Rectal smooth muscle tissue (tissue), 1 donor: Measurements from ENCODE around the gene MAP4K1.
"Not testable (repeated sequence)": the region's sequence is repeated elsewhere in the genome, so short reads cannot be mapped to it uniquely, and the experiment has no call there.

ENCODE experiments used
- H3K27ac ChIP-seq: one replicate; pipeline ENCODE4 v1.7.0; 2013; ENCODE audit warnings: low read depth, low read length, inconsistent platforms
- H3K27me3 ChIP-seq: one replicate; pipeline ENCODE4 v1.7.0; 2013; ENCODE audit warnings: low read length; ENCODE audit not compliant: control insufficient read depth, insufficient read depth
- H3K36me3 ChIP-seq: one replicate; pipeline ENCODE4 v1.7.0; 2013; ENCODE audit warnings: low read length; ENCODE audit not compliant: control insufficient read depth, insufficient read depth
- H3K4me1 ChIP-seq: one replicate; pipeline ENCODE4 v1.7.0; 2013; ENCODE audit warnings: low read length; ENCODE audit not compliant: control insufficient read depth, insufficient read depth
- H3K4me3 ChIP-seq: one replicate; pipeline ENCODE4 v1.7.0; 2013; ENCODE audit warnings: low read length
- H3K9ac ChIP-seq: one replicate; pipeline ENCODE4 v1.7.0; 2013; ENCODE audit warnings: low read length

The MAP4K1 gene

DNA sequence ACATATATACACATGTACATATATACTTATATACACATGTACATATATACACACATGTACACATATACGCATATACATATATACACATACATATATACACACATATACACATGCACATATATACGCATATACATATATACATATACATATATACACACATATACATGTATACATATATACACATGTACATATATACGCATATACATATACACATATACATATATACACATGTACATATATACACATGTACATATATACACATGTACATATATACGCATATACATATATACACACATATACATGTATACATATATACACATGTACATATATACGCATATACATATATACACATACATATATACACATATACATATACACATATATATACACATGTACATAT is 14.9 kb downstream of the MAP4K1 start:
- H3K27ac ChIP-seq, H3K27me3 ChIP-seq, H3K9ac ChIP-seq, H3K4me1 ChIP-seq, H3K36me3 ChIP-seq, H3K4me3 ChIP-seq: not testable (repeated sequence)

DNA sequence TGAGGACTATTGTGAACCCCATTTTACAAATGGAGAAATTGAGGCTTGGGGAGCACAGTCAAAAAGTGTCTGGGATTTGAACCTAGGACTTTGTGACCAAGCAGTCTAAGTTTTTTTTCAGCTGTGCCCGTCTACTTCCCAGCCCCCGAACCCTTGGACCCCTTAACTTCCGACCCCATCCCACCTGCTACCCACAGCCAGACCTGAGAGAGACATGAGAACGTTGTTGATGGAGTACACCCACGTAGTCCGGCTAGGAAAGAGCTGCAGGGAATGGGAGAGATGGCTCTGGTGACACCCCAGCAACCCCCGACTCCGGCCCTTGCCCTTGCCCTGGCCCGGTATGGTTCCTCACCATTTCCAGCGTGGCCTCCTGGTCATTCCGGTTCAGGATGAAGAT is 18.0 kb downstream of the MAP4K1 start:
- Histone ChIP-seq H3K4me3 (no peak overlapping the region), H3K4me1 (no peaks in the 10 kb centered on the region), H3K36me3 (no peaks in the 10 kb centered on the region), H3K27ac (no peak overlapping the region), H3K27me3 (no peaks in the 10 kb centered on the region), H3K9ac (no peak overlapping the region)

DNA sequence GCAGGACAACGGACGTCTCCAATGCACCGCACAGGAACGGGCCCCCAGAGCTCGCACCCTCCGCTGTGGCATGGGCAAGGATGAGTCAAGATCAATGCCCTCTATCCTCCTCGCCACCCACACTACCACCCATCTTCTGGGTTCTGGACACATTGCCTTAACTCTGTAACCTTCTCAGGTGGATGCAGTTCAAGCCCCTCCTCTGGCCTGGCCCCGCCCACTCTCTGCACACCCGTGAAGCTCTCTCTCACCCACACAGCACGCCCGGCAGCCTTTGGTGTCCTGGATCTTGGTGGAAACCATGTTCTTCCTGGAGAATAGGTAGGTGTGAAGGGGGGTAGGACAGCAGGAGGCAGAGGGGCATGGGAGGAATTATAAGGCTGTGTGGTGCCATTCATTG is 20.7 kb downstream of the MAP4K1 start:
- Histone ChIP-seq H3K27me3 (no peaks in the 10 kb centered on the region), H3K36me3 (no peaks in the 10 kb centered on the region), H3K4me3 (no peak overlapping the region), H3K9ac (no peak overlapping the region), H3K4me1 (no peaks in the 10 kb centered on the region), H3K27ac (no peak overlapping the region)

DNA sequence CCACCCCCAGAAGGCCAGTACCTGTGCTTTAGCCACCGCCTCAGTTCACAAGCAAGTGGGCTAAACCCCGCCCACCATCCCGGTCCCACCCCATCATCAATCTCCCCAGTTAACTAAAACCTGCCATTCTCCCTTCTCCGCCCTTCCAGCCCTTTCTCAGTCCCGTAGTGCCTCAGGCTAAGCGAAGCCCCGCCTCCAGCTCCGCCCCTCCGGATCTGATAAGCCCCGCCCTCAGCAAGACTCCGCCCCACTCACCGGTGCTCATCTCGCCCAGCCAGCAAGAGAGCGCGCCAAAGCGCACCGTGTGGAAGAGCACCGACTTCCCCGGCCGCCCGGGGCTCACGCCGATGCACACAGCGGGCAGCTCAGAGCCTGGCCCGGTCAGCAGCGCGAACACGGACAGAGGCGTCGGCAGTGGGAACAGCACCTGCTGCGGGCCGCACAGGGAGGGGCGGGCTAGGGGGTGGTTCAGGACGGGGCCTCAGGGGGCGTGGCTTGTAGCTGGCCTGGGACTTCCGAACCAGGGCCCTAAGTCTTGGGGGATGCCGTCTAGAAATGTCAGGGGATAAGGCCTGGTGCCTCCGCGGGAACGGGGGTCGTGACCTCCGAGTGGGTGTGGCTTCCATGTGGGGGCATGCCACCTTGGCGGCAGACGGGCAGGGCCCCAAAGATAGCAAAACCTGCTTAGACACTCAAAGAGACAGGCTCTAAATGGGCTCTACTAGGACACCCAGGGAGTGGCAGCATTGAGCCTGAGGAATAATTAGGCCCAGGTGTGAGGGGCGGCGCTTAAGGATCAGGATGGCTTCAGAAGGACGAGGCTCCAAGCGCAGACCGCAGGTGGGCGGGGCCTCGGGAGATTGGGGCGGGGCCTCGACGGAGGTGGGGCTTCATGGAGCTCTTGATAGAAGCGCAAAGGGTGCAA is 21.4 kb downstream of the MAP4K1 start:
- Histone ChIP-seq H3K4me1 (no peaks in the 10 kb centered on the region), H3K36me3 (no peaks in the 10 kb centered on the region), H3K9ac (no peak overlapping the region), H3K27ac (no peak overlapping the region), H3K4me3 (no peak overlapping the region), H3K27me3 (no peaks in the 10 kb centered on the region)

DNA sequence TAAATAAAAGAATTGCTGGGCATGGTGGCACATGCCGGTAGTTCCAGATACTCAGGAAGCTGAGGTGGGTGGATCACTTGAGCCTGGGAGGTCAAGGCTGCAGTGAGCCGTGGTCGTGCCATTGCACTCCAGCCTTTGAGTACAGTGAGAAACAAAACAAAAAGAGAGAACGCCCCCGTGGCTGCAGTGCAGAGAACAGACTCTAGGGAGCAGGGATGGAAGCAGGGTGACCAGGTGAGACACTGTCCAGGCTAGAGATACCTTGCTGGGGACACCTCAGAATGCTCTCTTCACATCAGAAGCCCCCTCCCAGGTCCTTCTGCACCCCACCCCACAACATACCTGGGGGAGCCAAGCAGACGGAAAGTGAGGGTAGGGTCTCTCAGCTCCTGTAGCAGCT is 24.8 kb downstream of the MAP4K1 start:
- Histone ChIP-seq H3K36me3 (no peaks in the 10 kb centered on the region), H3K9ac (no peak overlapping the region), H3K27me3 (no peaks in the 10 kb centered on the region), H3K4me1 (no peaks in the 10 kb centered on the region), H3K27ac (no peak overlapping the region), H3K4me3 (no peak overlapping the region)

DNA sequence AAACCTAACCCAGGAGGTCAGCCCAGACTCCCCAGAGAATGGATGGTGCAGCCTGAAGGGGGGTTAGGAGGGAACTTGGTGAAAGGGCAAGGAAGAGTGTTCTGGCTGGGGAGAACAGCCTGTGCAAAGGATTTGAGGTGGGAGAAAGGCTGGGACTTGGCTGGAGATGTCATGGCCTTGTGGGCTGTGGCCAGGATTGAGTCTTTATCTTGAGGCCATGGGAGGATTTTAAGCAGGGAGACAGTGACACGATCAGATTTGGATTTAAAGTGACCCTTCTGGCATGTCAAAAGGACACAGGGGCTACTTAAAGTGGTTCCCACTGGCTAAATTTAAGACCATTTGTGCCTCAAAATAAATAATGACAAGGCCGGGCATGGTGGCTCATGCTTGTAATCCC is 29.7 kb downstream of the MAP4K1 start:
- no peaks in the 10 kb centered on the region for H3K27me3 ChIP-seq

DNA sequence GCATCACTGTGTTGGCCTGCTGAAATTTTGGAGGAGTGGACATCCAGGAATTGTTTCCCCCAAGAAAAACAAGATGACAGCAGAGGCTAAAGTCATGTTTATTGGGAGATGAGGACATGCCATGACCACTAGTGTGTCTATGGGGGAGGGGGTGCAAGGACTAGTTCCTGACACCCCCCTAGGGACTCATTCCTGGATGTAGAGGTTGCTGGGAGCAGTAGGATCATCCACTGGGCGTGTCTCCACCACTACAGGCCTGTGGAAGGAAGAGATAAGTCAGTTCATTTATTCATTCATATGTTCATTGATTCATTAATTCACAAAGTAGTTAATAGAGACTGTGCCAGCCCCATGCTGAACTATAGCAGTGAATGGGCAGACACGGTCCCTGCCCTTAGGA is 30.2 kb downstream of the MAP4K1 start:
- H3K4me1 ChIP-seq, result no peaks in the 10 kb centered on the region
- no peaks in the 10 kb centered on the region for H3K36me3 ChIP-seq
- H3K9ac ChIP-seq, result no peak overlapping the region
- H3K27ac ChIP-seq, result no peak overlapping the region
- H3K4me3 ChIP-seq, result no peak overlapping the region
- no peaks in the 10 kb centered on the region for H3K27me3 ChIP-seq

More for the DNA sequence above, 29.7 kb downstream of the MAP4K1 start:
- H3K9ac ChIP-seq, result no peak overlapping the region
- H3K4me1 ChIP-seq, result no peaks in the 10 kb centered on the region
- H3K4me3 ChIP-seq, result no peak overlapping the region
- H3K36me3 ChIP-seq, result no peaks in the 10 kb centered on the region
- no peak overlapping the region for H3K27ac ChIP-seq

DNA sequence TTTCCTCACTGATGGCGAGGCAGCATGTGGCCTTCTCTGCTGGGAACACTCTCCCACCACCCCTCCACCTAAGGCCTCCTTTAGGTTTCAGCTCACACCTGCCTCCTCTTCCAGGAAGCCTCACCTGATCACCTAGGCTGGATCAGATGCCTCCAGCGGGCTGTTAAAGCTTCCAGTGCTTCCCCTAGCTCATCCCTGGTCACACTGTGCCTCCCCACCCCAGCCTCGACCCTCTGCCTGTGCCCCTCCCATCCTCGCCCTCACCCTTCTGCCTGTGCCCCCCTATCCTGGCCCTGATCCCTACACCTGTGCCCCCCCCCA is 33.8 kb downstream of the MAP4K1 start:
- H3K9ac ChIP-seq, result no peak overlapping the region
- no peaks in the 10 kb centered on the region for H3K36me3 ChIP-seq
- H3K27ac ChIP-seq, result no peak overlapping the region
- H3K4me3 ChIP-seq, result no peak overlapping the region
- no peaks in the 10 kb centered on the region for H3K4me1 ChIP-seq
- H3K27me3 ChIP-seq, result no peaks in the 10 kb centered on the region

DNA sequence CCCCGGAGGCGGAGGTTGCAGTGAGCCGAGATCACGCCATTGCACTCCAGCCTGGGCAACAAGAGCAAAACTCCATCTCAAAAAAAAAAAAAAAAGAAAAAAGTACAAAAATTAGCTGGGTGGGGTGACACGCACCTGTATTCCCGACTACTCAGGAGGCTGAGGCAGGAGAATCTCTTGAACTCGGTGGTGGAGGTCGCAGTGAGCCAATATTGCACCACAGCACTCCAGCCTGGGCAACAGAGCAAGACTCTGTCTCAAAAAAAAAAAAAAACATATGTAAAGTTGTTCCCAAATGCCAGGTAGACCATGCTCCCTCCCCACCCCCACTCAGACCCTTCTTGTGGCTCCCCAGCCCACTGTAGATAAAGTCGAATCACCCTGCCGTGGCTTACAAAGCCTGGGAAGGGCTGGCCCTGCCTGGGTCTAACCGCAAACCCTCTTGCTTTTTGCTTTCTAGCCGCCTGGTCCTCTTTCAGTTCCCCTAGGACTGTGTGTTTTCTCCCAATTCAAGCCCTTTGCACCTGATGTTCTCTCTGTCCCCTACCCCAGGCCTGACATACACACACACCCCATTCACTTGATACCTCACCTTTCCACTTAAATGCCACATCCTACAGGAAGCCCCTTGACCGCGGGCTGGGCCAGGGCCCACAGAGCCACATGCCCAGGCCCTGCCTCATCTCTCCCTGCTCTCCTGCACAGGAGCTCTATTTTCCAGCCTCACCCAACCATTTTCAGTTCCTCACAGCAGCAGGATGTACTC is 34.4 kb downstream of the MAP4K1 start:
- Histone ChIP-seq H3K27ac (no peak overlapping the region), H3K27me3 (no peaks in the 10 kb centered on the region), H3K36me3 (no peaks in the 10 kb centered on the region), H3K9ac (no peak overlapping the region), H3K4me1 (no peaks in the 10 kb centered on the region), H3K4me3 (no peak overlapping the region)

DNA sequence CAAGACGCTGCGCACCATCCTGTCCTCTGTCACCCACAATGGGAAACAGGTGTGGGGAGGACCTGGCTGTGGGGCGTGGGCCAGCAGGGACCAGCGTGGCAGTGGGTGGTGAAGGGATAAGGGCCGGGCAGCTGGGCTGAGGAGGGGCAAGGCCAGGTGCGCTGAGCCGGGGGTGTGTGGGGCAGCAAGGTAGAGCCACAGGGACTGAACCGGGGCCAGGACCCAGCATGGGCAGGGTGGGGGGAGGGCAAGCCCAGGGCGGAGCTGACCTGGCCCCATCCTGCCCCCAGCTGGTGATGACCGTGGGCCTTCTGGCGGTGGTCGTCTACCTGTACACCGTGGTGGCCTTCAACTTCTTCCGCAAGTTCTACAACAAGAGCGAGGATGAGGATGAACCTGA is 37.7 kb downstream of the MAP4K1 start:
- H3K9ac ChIP-seq, result no peak overlapping the region
- H3K4me1 ChIP-seq, result no peaks in the 10 kb centered on the region
- H3K27ac ChIP-seq, result no peak overlapping the region
- H3K36me3 ChIP-seq, result no peaks in the 10 kb centered on the region
- no peaks in the 10 kb centered on the region for H3K27me3 ChIP-seq
- H3K4me3 ChIP-seq, result no peak overlapping the region

DNA sequence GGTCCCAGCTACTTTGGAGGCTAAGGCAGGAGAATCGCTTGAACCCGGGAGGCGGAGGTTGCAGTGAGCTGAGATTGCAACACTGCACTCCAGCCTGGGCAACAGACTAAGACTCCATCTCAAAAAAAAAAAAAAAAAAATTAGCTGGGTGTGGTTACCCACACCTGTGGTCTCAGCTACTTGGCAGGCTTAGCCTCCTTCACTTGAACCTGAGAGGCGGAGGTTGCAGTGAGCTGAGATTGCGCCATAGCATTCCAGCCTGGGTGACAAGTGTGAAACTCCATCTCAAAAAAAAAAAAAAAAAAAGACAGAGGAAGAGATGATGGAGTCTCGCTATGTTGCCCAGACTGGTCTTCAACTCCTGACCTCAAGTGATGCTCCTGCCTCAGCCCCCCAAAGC is 38.4 kb downstream of the MAP4K1 start:
- not testable (repeated sequence) for H3K27me3 ChIP-seq, H3K36me3 ChIP-seq, H3K27ac ChIP-seq, H3K4me1 ChIP-seq, H3K9ac ChIP-seq, H3K4me3 ChIP-seq

DNA sequence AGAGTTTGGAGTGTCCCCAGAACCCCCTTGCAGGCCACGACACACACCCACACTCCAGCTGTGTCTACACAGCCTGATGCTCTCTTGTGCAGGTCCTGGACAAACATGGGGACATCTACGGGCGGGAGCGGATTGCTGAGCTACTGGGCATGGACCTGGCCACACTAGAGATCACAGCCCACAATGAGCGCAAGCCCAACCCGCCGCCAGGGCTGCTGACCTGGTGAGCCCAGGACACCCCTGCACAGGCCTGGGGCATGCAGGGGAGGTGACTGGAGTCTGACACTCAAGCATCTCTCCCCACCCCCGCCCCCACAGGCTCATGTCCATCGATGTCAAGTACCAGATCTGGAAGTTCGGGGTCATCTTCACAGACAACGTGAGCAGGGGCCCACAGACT is 39.9 kb downstream of the MAP4K1 start:
- no peaks in the 10 kb centered on the region for H3K27me3 ChIP-seq

DNA sequence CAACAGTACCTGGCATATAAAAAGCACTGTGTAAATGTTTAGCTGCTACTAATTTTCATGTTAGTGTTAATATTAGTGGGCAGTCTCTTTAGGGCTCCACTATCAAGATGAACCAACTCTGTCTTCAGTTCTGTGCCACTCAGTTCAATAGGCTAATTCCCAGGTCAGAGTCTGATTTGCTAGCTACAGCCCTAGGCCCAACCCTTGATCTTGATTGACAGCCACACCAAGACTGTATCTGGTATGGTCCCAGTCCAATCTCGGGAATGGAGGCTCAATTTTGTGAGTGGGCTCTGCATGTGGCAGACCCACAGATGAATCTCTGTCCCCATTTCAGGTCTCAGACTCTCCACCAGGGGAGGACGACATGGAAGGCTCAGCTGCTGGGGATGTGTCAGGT is 46.1 kb downstream of the MAP4K1 start:
- no peak overlapping the region for H3K9ac ChIP-seq
- no peaks in the 10 kb centered on the region for H3K36me3 ChIP-seq
- H3K27me3 ChIP-seq, result no peaks in the 10 kb centered on the region
- H3K27ac ChIP-seq, result no peak overlapping the region
- no peaks in the 10 kb centered on the region for H3K4me1 ChIP-seq
- H3K4me3 ChIP-seq, result no peak overlapping the region

More for the DNA sequence above, 39.9 kb downstream of the MAP4K1 start:
- no peak overlapping the region for H3K4me3 ChIP-seq
- H3K27ac ChIP-seq, result no peak overlapping the region
- no peak overlapping the region for H3K9ac ChIP-seq
- H3K36me3 ChIP-seq, result no peaks in the 10 kb centered on the region
- H3K4me1 ChIP-seq, result no peaks in the 10 kb centered on the region
